NCI-H345 (cell line): ENCODE measurements around the gene C1orf35.
A peak's percentile ranks its signal among the peaks of the same experiment; 100 is the strongest.

ENCODE experiments used
- DNase-seq: peaks from one replicate; lab custom pipeline; 2025; lab: John Stamatoyannopoulos, UW

The C1orf35 gene

GRCh38 chr1:228094432-228095016, 8.6 kb downstream of the C1orf35 start:
- DNase-seq = no peak

- DNase-seq = no peak
Observed at GRCh38 chr1:228093050-228093906, 9.8 kb downstream of the C1orf35 start.

- no peak for DNase-seq
Observed at GRCh38 chr1:228092342-228093049, 10.6 kb downstream of the C1orf35 start.

- DNase-seq = no peak
Observed at GRCh38 chr1:228091084-228091483, 12.0 kb downstream of the C1orf35 start.

- DNase-seq = no peak
Observed at GRCh38 chr1:228090613-228091081, 12.5 kb downstream of the C1orf35 start.

GRCh38 chr1:228089519-228090380, 13.4 kb downstream of the C1orf35 start:
- no peak for DNase-seq

GRCh38 chr1:228088586-228089498, 14.3 kb downstream of the C1orf35 start:
- DNase-seq = no peak

- no peak for DNase-seq
Observed at GRCh38 chr1:228087771-228088251, 15.3 kb downstream of the C1orf35 start.

- DNase-seq = no peak
Observed at GRCh38 chr1:228085287-228085951, 17.7 kb downstream of the C1orf35 start.

- DNase-seq = no peak
Observed at GRCh38 chr1:228084797-228085196, 18.3 kb downstream of the C1orf35 start.

GRCh38 chr1:228084325-228084724, 18.8 kb downstream of the C1orf35 start:
- no peak for DNase-seq

- no peak for DNase-seq
Observed at GRCh38 chr1:228083871-228084278, 19.2 kb downstream of the C1orf35 start.

- DNase-seq = peak; percentile 25
Observed at GRCh38 chr1:228082918-228083870, 19.9 kb downstream of the C1orf35 start.

GRCh38 chr1:228082214-228082917, 20.8 kb downstream of the C1orf35 start, which contains the start of gene ARF1:
Gene ARF1, plus strand, starts transcription at chr1:228082708. Its CDS starts 14,407 bp downstream, at chr1:228097115.
- peak; percentile 95 for DNase-seq

- no peak for DNase-seq
Observed at GRCh38 chr1:228081578-228082213, 21.4 kb downstream of the C1orf35 start.

- no peak for DNase-seq
Observed at GRCh38 chr1:228081144-228081543, 22.0 kb downstream of the C1orf35 start.

GRCh38 chr1:228079601-228080263, 23.4 kb downstream of the C1orf35 start:
- no peak for DNase-seq
